GM18907 (cell line): ENCODE measurements around the gene SEC23B.
A peak's percentile ranks its signal among the peaks of the same experiment; 100 is the strongest.
"Not testable (repeated sequence)": the region's sequence is repeated elsewhere in the genome, so short reads cannot be mapped to it uniquely, and the experiment has no call there.

Source experiments
- ATAC-seq: cut with Tn5 transposase; IDR thresholded peaks from one replicate; pipeline ENCODE4 v1.9.1; 2021; ENCODE audit warnings: mild to moderate bottlenecking, moderate library complexity; ENCODE audit not compliant: unreplicated experiment

SEC23B gene

DNA sequence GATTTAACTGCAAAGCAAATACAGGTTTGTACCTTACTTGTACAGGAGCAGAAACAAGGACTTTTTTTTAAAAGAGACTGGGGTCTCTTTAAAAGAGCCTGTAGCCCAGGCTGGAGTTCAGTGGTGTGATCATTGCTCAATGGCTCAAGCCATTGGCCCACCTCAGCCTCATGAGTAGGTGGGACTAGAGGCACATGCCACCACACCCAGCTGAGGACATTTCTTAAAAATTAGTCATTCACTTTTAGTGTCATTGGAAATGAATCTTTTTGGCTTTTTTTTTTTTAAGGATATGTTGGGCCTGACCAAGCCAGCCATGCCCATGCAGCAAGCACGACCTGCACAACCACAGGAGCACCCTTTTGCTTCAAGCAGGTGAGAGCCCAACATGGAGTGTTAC is 16.9 kb downstream of the SEC23B start:
- ATAC-seq, result no peak

DNA sequence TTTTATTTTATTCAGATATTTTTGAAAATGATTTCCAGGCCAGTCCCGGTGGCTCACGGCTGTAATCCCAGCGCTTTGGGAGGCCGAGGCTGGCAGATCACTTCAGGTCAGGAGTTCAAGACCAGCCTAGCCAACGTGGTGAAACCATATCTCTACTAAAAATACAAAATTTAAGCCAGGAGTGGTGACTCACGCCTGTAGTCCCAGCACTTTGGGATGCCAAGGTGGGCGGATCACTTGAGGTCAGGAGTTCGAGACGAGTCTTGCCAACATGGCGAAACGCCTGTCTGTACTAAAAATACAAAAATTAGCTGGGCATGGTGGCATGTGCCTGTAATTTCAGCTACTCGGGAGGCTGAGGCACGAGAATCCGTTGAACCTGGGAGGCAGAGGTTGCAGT is 19.0 kb downstream of the SEC23B start:
- ATAC-seq, result not testable (repeated sequence)

GRCh38 chr20:18527339-18527738 is 19.6 kb downstream of the SEC23B start:
- ATAC-seq, result no peak

- no peak for ATAC-seq
These were observed 20.1 kb downstream of the SEC23B start for GRCh38 chr20:18527836-18528235.

DNA sequence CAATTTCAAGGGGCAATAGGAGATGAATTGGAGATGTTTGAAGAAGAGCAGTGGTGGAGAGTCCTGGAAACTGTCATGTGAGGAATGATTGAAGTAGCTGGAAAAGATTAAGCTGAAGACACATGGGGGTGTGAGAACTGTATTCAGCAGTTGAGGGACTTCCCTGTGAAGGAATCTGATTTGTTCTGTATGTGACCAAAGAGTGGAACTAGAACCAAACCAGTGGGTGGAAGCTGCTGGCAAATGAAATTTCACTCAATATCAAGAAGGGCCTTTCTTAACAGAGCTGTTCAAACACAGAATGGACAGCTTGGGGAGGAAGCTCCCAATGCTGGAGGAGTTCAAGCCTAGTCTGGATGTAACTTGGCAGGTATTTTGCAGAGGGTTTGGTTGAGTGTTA is 21.3 kb downstream of the SEC23B start:
- no peak for ATAC-seq

- ATAC-seq, result no peak
These were observed 24.9 kb downstream of the SEC23B start for GRCh38 chr20:18532626-18533025.

DNA sequence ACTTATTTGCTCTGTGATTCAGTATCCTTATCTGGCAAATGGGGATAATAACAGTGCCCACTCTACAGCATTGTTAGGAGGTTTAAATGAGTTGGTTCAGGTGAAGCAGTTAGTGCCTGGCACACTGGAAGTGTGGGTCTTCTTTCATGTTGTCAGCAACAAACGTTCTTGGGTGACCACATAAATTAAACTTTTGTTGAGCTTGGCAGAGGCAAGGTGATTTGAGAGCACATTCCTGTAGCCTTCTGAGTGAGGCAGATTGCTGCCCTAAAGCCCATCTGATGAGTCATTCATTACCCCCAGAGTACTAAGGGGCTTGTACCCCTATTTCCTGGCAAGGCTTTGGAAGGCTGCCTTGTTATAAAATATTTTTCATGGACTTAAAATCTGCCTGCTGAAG is 25.8 kb downstream of the SEC23B start:
- ATAC-seq, result no peak

- no peak for ATAC-seq
These were observed 26.4 kb downstream of the SEC23B start for GRCh38 chr20:18533978-18534644.

GRCh38 chr20:18537651-18538050 is 29.9 kb downstream of the SEC23B start:
- no peak for ATAC-seq

DNA sequence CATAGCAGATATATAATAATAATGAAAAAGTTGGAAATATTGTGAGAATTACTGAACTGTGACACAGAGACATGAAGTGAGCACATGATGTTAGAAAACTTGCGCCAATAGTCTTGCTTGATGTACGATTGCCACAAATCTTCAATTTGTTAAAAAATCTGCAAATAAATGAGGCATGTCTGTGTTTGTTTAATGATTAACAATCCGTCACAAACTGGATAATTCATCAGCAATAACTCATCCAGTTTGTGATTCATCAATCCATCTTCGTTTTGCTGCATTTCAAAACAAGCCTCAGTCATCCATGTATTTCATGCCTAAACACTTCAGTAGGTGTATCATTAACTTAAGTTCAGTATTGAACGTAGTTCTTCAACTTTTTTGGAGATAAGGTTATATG is 34.0 kb downstream of the SEC23B start:
- no peak for ATAC-seq

DNA sequence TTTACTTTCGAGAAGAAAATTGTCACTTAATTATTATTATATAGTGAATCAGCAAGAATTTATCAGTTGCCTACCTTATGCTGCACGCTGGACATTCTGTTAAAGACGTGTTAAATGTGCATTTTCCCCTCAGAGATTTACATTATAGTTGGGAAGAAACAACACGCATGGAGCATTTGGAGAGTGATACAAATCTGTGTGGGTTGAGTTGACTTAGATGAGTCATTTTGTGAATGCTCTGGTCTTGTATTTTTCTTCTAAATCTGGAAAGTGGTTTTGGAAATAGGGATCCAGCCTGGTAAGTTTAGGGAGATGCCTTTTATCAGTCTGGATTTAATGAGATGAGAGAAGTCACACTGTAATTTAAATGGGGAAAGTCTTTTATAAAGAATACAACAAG is 35.5 kb downstream of the SEC23B start:
- no peak for ATAC-seq

GRCh38 chr20:18543932-18544331 is 36.2 kb downstream of the SEC23B start:
- no peak for ATAC-seq

- ATAC-seq, result no peak
These were observed 37.8 kb downstream of the SEC23B start for GRCh38 chr20:18545566-18545965.

- no peak for ATAC-seq
These were observed 40.7 kb downstream of the SEC23B start for GRCh38 chr20:18548465-18548864.

- no peak for ATAC-seq
These were observed 46.0 kb downstream of the SEC23B start for GRCh38 chr20:18553746-18554145.

DNA sequence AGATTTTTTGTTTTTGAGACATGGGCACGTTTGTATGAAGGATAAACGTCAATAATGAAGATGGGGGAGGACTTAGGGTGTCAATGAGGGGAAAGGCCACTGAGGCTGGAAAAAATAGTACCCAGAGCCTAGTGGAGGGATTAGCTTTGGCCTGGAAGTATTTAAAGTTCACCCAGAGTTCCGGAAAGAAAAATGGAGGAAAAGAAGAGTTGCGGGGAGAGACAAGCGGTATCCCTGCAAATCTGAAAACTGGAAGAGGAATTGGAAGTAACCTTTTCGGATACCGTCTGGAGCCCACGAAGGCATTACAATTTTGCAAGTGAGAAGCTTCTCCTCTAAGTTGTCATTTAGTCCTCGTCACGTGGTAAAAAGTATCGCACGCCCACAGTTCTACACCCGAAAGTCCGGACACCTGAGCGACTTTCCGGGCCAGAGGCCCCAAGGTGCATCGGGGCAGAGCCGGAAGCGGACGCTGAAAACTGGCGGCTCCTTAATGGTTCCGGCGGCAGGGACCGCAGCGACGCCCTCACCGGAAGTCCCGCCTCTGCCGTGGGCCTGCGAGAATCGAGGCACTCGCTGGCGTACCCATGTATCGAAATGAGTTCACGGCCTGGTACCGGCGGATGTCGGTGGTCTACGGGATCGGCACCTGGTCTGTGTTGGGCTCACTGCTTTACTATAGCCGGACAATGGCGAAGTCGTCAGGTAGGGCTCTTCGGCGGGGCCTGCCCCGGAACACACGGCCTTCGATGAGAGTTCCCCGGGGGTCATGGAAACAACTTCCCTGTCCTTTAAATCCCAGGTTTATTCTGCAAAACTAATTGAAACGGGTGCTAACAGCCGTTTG is 59.4 kb downstream of the SEC23B start, which contains the start of gene SMIM26:
Gene SMIM26 (plus strand): TSS at position 541 of the 847 bp plus-strand sequence. CDS start 47 bp downstream, at position 588.
- peak; percentile 99 for ATAC-seq

DNA sequence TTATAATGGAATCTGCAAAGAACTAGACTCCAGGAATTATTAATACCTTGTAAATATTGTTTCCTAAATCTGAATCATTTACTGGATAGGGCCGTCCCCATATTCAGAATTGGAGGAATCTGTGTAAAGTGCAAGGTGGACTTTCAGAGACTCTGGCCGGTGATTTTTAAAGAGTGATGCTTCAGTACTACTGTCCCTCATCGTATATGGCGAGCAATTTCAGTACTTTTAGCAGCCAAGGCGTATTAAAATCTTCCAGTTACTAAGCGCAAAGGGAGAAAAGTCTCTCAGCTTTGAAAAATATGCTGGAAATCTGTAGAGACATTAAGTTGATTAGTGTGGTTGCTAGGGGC is 60.0 kb downstream of the SEC23B start:
- peak; percentile 15 for ATAC-seq

DNA sequence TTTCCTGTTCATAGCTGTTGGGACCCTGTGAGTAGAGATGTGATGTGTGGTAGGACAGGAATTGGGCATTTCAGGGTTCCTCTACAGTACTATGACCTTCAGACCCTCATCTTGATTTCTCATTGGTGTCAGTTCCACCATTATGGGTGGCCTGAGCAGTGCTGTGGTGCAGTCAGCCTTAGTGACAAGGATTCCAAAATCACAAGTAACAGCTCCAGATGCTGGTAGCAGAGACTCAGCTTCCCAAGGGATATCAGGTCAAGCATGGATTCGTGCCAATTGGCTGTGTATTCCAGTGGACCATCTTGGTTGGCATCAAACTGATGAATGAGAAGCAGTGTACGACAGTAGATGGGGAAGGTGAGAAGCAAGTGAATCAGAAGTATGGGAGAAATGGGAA is 63.3 kb downstream of the SEC23B start:
- no peak for ATAC-seq

DNA sequence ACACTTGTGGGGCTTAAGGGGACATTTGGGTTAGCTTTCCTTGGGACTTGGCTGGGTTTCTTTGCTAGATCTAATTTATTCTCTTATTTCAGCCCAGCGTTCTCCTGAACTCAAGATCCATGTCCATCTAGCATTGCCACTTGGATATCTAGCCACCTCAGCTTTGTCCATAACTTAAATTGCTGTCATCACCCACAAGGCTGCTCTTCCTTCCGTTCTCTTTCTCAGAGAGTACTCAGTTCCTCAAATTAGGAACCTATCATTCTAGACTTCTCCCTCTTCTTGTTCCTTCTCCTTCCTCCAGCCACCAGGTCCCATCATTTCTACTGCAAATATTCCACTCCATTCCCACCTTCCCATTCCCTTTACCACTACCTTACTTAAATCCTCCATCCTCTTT is 63.8 kb downstream of the SEC23B start:
- ATAC-seq, result no peak

GRCh38 chr20:18577942-18578341 is 70.2 kb downstream of the SEC23B start:
- ATAC-seq, result no peak

- no peak for ATAC-seq
These were observed 70.8 kb downstream of the SEC23B start for GRCh38 chr20:18578581-18578980.

DNA sequence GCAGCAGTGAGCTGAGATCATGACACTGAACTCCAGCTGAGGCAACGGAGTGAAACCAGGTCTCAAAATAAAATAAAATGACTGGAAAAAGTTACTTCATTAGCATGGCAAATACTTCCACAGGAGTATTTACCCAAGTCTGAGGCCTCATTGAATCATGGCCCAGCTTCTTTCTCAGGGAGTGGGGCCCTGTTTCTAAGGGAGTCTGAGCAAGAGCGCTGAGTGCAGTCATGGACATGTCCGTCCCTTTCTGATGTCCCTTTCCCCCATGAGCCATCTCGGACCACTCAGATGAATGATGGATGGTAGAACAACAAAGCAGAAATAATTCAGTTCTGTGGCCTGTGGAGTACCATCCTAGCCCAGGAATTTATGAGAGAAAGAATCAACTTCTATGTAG is 72.3 kb downstream of the SEC23B start:
- ATAC-seq, result no peak
